HL-60/S4 treated with phorbol 12-myristate 13-acetate at 8.2 ng/mL for 4 days and 3 days (cell line): ENCODE data around the gene SCIMP.
"Not testable (repeated sequence)": the region's sequence is repeated elsewhere in the genome, so short reads cannot be mapped to it uniquely, and the experiment has no call there.

Experiments
- in situ Hi-C: fragments of 300-500 bp; cut with MboI; formaldehyde crosslinking; loops from 2 replicates; pipeline ENCODE4 v1.15.0; 2022; ENCODE audit warnings: low sequenced_read_pairs

Gene SCIMP

GRCh38 chr17:5238333-5238732, 3.7 kb upstream of the SCIMP start:
- in situ Hi-C loops: no loop called here

DNA sequence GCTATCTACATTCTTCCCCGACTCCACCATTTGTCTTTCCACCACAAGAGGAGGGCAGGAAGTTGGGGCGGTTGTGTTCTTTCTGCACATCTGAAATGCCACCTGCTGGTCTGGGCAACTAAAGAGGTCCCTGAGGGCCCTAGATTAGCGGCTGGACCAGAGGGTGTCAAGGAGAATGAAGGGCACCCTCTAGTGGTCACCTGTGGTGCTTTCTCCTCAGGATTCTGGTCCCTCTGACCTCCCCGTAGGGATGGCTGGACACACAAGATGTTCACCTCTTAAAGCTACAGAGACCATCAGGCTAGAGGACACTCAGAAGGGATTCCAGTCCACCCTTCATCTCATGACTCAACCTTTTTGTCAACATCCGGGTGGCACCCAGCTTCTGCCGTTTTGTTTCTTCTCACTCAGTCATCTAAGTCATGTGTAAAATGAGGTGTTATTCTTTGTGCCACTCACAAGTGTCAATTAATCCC, 2.9 kb upstream of the SCIMP start:
- in situ Hi-C loops: no loop called here

DNA sequence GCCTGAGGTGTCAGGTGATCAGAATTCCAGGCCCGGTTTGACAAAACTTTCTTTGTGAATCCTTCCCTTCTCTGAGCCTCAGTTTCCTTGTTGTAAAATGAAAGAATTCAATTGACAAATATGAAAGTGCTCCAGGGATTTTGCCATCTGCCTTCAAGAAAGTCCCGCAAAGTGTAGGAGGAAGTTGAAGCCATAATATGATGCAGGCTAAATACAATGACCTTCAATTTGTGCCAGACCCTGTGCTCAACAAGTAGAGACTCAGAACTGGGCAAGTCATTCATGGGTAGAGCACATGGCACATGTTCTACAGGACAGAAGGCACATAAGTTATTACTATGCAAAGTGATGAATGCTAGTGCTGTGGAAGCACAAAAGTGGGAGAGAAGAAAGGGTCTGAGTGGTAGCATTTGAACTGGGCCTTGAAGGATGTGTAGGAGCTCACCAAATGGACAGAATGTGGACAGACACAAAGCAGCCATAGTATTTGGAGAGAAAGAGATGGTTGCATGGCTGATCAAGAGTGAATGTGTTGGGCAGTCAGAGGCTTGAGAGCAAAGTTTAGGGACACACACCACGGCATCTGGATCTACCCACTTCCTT, 2.4 kb upstream of the SCIMP start:
- in situ Hi-C loops: no loop called here

DNA sequence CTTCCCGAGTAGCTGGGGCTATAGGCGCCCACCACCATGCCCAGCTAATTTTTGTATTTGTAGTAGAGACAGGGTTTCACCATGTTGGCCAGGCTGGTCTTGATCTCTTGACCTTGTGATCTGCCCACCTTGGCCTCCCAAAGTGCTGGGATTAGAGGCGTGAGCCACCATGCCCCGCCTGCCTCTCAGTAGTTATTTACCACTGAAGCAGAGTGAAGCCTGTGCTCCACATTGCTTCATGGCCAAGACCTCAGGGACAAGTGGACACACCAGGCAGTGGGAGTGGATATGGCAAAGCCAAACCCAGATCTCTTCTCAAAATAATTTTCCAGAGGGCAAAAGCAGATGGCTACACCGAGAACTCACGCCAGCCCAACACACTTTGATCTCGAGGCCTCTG, 1.2 kb downstream of the SCIMP start:
- in situ Hi-C loops: not testable (repeated sequence)

GRCh38 chr17:5226940-5227878, 7.5 kb downstream of the SCIMP start:
- in situ Hi-C loops: no loop called here

DNA sequence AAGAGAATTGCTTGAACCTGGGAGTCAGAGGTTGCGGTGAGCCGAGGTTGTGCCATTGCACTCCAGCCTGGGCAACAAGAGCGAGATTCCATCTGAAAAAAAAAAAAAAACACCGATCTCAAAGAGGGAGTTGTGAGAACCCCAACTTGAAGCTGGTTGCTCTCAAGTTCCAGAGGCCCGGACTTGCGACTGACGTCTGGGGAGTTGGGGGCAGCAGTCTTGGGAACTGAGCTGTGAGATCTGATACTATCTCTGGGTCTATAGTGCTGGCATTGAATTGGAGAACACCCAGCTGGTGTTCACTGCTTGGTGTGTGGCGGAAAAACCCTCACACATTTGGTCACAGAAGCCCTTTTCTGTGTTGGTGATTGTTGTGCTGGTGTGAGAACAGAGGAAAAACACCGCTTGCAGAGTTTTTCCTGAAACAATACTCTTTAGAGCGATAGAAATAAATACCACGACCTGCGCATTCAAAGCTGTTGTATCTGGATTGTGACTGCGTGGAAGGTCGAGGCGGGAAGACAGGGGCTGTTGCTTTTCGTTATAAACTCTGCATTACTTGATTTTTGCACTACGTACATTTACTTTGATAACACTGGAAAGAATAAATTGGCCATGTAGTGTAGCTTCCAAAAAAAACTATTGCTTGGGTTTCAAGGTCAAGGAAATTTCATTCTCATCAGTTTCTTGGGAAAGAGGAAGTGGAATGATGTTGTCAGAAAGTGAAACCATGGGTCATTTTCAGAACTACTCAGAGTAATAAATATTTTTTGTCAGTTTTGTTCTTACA, 8.8 kb downstream of the SCIMP start:
- in situ Hi-C loops: no loop called here

DNA sequence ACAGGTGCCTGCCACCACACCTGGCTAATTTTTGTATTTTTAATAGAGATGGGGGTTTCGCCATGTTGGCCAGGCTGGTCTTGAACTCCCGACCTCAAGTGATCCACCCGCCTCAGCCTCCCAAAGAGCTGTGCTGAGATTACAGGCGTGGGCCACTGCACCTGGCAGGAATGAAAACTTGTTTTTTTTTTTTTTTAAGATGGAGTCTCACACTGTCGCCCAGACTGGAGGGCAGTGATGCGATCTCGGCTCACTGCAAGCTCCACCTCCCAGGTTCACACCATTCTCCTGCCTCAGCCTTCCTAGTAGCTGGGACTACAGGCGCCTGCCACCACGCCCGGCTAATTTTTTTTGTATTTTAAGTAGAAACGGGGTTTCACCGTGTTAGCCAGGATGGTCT, 12.7 kb downstream of the SCIMP start:
- in situ Hi-C loops: not testable (repeated sequence)

- in situ Hi-C loops: no loop called here
Observed at GRCh38 chr17:5220074-5220473, 14.6 kb downstream of the SCIMP start.

DNA sequence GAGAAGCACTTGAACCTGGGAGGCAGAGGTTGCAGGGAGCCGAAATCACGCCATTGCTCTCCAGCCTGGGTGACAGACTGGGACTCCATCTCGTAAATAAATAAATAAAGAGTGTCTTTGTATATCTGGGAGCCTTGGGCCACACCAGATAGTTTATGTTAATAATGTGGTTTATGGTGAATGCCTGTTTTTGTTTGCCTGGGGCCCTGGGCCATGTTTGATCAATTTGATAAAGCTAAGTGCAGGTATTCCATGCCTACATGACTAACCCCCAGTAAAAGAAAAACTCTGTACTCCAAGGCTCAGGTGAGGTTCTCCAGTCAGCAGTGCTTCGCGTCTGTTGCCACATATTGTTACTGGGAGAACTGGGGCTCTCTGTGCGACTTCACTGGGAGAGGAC, 15.1 kb downstream of the SCIMP start:
- in situ Hi-C loops: no loop called here

DNA sequence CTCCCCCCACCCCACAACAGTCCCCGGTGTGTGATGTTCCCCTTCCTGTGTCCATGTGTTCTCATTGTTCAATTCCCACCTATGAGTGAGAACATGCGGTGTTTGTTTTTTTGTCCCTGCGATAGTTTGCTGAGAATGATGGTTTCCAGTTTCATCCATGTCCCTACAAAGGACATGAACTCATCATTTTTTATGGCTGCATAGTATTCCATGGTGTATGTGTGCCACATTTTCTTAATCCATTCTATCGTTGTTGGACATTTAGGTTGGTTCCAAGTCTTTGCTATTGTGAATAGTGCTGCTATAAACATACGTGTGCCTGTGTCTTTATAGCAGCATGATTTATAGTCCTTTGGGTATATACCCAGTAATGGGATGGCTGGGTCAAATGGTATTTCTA, 17.1 kb downstream of the SCIMP start:
- in situ Hi-C loops: not testable (repeated sequence)

GRCh38 chr17:5211458-5211857, 23.2 kb downstream of the SCIMP start:
- in situ Hi-C loops: no loop called here

GRCh38 chr17:5210614-5211252, 23.9 kb downstream of the SCIMP start:
- in situ Hi-C loops: no loop called here

DNA sequence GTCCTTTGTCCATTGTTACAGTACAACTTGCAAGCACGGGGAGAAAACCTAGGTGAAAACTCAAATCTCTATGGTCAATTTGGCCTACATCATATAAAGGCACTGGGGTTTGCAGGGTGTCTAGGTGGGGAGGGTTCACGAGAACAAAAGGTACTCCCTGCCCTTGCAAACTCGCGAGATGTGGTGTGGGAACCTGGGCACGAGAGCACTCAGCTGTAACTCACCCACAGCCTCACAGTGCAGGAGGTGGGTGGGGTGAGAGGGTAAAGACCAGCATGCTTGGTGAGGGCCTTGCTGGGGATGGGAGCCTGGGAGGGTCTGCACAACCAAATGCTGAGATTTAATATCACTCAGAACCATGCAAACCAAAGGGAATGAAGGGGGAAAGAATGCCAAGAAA, 24.6 kb downstream of the SCIMP start:
- in situ Hi-C loops: no loop called here

- in situ Hi-C loops: no loop called here
Observed at GRCh38 chr17:5209396-5209795, 25.3 kb downstream of the SCIMP start.

DNA sequence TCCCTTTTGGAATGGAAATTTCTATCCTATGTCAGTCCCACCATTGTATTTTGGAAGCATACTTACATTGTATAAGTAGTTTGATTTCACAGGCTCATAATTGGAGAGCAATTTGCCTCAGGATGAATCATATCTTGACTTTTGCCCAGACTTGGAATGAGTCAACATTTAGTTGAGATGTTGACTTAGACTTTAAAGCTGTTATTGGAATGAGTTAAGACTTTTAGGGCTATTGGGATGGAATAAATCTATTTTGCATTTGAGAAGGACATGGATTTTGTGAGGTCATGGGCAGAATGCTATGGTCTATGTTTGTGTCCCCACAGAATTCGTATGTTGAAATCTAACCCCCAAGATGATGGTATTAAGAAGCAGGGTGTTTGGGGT, 30.8 kb downstream of the SCIMP start:
- in situ Hi-C loops: no loop called here

DNA sequence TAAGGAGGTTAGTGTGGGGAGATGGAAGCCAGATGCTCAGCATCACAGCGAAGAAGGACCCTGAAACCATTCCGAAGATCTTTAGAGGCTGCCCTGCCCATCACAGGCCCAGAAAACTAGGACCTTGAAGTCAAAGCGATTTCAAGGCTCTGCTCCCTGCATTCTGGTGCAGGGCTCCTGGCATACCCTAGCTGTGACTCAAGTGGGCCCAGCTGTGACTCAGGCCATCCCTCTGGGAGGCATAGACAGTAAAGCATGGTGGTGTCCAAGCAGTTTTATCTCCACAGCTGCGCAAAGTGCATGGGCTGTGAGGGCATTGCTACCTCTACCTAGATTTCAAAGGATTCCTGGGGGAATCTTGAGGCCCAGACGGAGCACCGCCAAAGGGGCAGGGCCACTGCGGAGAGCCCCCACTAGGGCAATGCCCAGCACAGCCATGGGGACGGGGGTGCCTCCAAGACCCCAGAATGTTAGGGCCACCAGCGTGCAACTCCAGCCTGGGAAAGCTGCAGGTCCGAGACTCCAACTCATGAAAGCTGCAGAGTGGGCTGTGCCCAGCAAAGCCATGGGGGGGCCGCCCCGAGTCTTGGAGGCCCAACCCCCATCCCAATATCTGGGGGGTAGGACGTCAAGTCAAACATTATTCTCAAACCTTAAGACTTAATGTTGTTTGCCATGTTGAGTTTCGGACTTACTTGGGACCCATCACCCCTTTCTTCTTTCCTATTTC, 31.3 kb downstream of the SCIMP start:
- in situ Hi-C loops: no loop called here

DNA sequence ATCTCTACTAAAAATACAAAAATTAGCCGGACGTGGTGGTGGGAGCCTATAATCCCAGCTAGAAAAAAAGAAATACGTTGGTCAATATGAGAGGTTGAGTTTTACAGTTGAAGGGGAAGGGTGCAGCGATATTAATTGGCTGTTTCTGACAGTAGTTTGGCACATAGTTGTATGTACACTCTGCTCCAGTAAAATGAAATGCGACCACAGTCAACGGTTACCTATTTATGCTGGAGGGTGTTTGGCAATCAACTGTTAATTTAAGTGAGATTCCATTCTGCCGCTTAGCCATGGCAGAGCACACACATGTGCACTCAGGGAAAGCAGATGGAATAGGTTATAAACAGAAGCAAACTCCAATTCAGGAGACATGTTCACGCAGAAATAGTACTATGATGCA, 33.6 kb downstream of the SCIMP start:
- in situ Hi-C loops: no loop called here

GRCh38 chr17:5200360-5200759, 34.3 kb downstream of the SCIMP start:
- in situ Hi-C loops: no loop called here

DNA sequence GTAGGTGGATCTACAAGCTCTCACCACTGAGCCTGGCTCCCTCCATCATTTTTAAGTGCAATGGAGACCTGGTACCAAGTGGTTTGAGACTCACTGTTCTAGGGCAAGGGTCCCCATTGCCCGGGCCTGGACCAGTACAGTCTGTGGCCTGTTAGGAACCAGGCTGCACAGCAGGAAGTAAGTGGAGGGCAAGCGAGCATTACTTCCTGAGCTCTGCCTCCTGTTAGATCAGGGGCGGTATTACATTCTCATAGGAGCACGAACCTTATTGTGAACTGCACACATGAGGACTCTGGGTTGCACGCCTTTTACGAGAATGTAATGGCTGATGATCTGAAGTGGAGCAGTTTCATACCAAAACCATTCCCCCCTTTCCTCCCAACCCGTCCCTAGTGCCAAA, 36.2 kb downstream of the SCIMP start:
- in situ Hi-C loops: no loop called here

GRCh38 chr17:5194346-5194745, 40.3 kb downstream of the SCIMP start:
- in situ Hi-C loops: no loop called here
